Measurements from ENCODE around the gene ZNF785. TPM values are rescaled to one million over a fixed set of nuclear protein-coding genes. Genes with fewer than 3 reads are reported as not detected.

The ZNF785 gene
- total RNA-seq, 1 donor from 2014 or later: 16.2 TPM

DNA sequence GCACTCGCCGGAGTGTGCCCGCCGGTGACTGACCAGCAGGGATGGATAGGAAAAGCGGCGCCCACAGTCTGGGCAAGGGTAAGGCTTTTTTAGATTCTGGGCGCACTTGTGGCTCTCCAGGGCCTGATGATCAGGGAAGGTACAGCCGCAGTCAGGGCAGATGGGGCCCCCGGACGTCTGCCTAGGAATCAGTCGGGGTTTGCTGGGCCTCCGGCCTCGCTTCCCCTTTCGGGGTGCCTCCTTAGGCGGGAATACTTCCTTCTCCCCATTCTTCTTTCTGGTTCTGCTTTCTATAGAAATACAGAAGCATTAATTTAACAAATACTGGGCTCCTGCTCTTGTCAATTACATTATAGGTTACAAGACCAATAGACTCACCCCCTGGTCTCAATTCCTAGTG lies 19.7 kb upstream of the ZNF785 start:
- Histone ChIP-seq H3K4me3 (no peak overlapping the region), H3K4me1 (peaks cover 29% of the 10 kb centered on the region), H3K9me3 (no peaks in the 10 kb centered on the region), H3K27me3 (ENCODE audit: low read depth) (no peaks in the 10 kb centered on the region), H3K27ac (no peak overlapping the region), H3K36me3 (peaks cover 63% of the 10 kb centered on the region)
- no peak for TF ChIP-seq CTCF (IDR thresholded peaks at IDR 0.05)
- no peak for ATAC-seq
- intact Hi-C loops (cut with DNase I): no loop called here
- DNase-seq: no peak

- no peak for TF ChIP-seq CTCF (IDR thresholded peaks at IDR 0.05)
- no peak for DNase-seq
- no peak overlapping the region for H3K27ac ChIP-seq
- peaks cover 63% of the 10 kb centered on the region for H3K36me3 ChIP-seq
- intact Hi-C loops (cut with DNase I): no loop called here
- H3K9me3 ChIP-seq: no peaks in the 10 kb centered on the region
- H3K4me3 ChIP-seq: no peak overlapping the region
- no peaks in the 10 kb centered on the region for H3K27me3 ChIP-seq (ENCODE audit: low read depth)
- ATAC-seq: no peak
- peaks cover 29% of the 10 kb centered on the region for H3K4me1 ChIP-seq
These were observed 18.9 kb upstream of the ZNF785 start for GRCh38 chr16:30604316-30604947.

DNA sequence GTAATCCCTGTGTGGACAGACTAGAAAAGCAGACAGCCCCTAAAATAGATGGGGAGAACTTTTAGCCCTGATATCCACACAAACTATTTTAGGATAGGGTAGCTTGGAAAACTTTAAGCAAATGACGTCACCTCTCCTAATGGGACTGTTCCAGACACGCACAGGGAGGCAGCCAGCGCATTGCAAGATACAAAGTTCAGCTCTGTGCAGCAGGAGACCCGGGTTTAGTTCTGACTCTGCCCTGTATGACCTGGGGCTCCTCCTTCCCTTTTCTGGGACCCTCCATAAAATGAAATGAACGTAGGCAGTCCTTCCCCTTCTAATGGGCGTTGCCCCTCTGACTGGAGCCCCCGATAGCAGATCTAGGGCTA lies 18.4 kb upstream of the ZNF785 start:
- peaks cover 63% of the 10 kb centered on the region for H3K36me3 ChIP-seq
- no peak for TF ChIP-seq CTCF (IDR thresholded peaks at IDR 0.05)

DNA sequence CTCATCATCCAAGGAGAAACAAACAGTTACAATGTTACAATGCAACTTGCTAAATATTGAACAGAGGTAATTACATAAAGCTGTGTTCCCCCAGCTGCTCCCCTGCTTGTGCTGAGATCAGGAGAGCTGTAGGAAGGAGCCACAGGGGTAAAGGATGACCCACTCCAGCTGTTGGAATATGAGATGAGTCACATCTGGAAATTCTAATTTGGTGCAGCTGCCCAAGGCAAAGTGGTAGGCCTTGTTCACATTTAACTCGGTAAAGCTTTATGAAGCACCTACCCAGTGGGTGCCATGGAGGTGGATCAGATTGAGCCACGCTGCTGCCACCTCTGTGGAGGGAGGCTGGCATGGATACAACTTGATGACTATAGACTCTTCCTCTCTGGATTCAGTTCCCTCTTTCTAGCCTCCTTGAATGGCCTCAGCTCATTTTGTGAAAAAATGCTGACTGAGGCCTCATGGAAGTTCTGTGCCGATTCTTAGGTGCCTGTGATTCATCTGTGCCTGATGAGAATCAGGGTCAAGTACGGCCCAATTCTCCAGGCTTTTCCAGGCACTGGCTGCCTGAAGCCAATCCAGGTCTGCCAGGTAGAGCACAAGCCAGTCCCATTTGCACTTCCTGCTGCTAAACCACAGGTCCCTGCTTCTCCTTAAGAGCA lies 17.2 kb upstream of the ZNF785 start:
- H3K36me3 ChIP-seq: peaks cover 57% of the 10 kb centered on the region
- H3K4me3 ChIP-seq: no peak overlapping the region
- ATAC-seq: peak in 1 of 2 donors; percentile 29

More for the DNA sequence above, 18.4 kb upstream of the ZNF785 start:
- Histone ChIP-seq H3K27ac (no peak overlapping the region), H3K4me1 (peaks cover 25% of the 10 kb centered on the region), H3K4me3 (no peak overlapping the region), H3K9me3 (no peaks in the 10 kb centered on the region), H3K27me3 (ENCODE audit: low read depth) (no peaks in the 10 kb centered on the region)
- DNase-seq (no peak), ATAC-seq (no peak)
- intact Hi-C loops (cut with DNase I): no loop called here

DNA sequence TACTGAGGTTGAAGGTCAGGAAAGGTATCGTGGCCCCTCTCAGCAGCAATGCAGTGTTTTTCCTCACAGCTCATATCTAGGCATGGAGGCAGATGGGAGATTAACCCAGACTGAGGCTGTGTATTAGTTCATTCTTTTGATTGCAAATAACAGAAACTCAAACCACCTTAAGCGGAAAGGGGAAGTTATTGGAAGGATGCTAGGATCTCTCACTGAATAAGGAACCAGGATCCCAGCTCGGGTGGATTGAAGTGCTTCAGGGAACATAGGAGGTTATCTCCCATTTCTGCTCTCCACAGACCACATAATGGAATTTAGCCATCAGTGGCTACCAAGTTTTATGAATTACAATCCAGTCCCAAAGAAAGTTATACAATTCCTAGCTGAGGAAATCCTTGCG lies 16.5 kb upstream of the ZNF785 start:
- ATAC-seq (no peak), DNase-seq (no peak)
- Histone ChIP-seq H3K36me3 (peaks cover 50% of the 10 kb centered on the region), H3K4me1 (peaks cover 15% of the 10 kb centered on the region), H3K27me3 (ENCODE audit: low read depth) (no peaks in the 10 kb centered on the region), H3K27ac (no peak overlapping the region), H3K9me3 (no peaks in the 10 kb centered on the region), H3K4me3 (no peak overlapping the region)
- intact Hi-C loops (cut with DNase I): no loop called here
- no peak for TF ChIP-seq CTCF (IDR thresholded peaks at IDR 0.05)

More for the DNA sequence above, 17.2 kb upstream of the ZNF785 start:
- TF ChIP-seq CTCF (IDR thresholded peaks at IDR 0.05): no peak
- intact Hi-C loops (cut with DNase I): no loop called here
- no peak overlapping the region for H3K27ac ChIP-seq
- H3K9me3 ChIP-seq: no peaks in the 10 kb centered on the region
- no peaks in the 10 kb centered on the region for H3K27me3 ChIP-seq (ENCODE audit: low read depth)
- H3K4me1 ChIP-seq: peaks cover 15% of the 10 kb centered on the region
- DNase-seq: no peak
